ENCODE data around the gene ZNF571.

Gene ZNF571

GRCh38 chr19:37594304-37594981, at the start of gene ZNF571, which contains the start of gene ZNF540 (continued):
- TF ChIP-seq INSM2 (tag by site-specific recombination; IDR thresholded peaks at IDR 0.05): peak; percentile 90
- peak; percentile 89 for TF ChIP-seq ZNF843 (tag by site-specific recombination; IDR thresholded peaks at IDR 0.05)
- peak; percentile 74 for TF ChIP-seq ZBTB26 (tag by site-specific recombination; optimal IDR thresholded peaks at IDR 0.05)
- TF ChIP-seq ZNF639 (tag by site-specific recombination; IDR thresholded peaks at IDR 0.05): peak; percentile 98
- peak; percentile 60; the same call in 1 of the 2 replicates for TF ChIP-seq ZNF488 (tag by site-specific recombination; IDR thresholded peaks at IDR 0.05)
- peak; percentile 97 for TF ChIP-seq KLF7 (tag by site-specific recombination; IDR thresholded peaks at IDR 0.05; ENCODE audit: borderline replicate concordance)
- TF ChIP-seq ZNF776 (tag by site-specific recombination; IDR thresholded peaks at IDR 0.05; ENCODE audit: borderline replicate concordance): no peak
- TF ChIP-seq ZNF768 (tag by site-specific recombination; IDR thresholded peaks at IDR 0.05): peak; percentile 36; the same call in 1 of the 2 replicates
- peak; percentile 100 for TF ChIP-seq ZXDB (tag by site-specific recombination; IDR thresholded peaks at IDR 0.05)
- TF ChIP-seq ZBTB6 (tag by site-specific recombination; IDR thresholded peaks at IDR 0.05): peak; percentile 45; the same call in 1 of the 2 replicates
- 0 out of 2 replicates have a peak, but pooled peaks have one; percentile 6 for TF ChIP-seq ZNF560 (tag by site-specific recombination; IDR thresholded peaks at IDR 0.05; ENCODE audit: borderline replicate concordance)
- TF ChIP-seq ZSCAN5A (tag by site-specific recombination; IDR thresholded peaks at IDR 0.05): peak; percentile 97
- no peak for TF ChIP-seq ZNF529 (tag by site-specific recombination; IDR thresholded peaks at IDR 0.05; ENCODE audit: insufficient replicate concordance)
- no peak for TF ChIP-seq ZNF514 (tag by site-specific recombination; IDR thresholded peaks at IDR 0.05)
- peak; percentile 88 for TF ChIP-seq ZNF394 (tag by site-specific recombination; IDR thresholded peaks at IDR 0.05; ENCODE audit: borderline replicate concordance)
- TF ChIP-seq ZNF791 (tag by site-specific recombination; IDR thresholded peaks at IDR 0.05): no peak; the same call in 1 of the 2 replicates
- TF ChIP-seq ZBTB48 (tag by site-specific recombination; IDR thresholded peaks at IDR 0.05): peak; percentile 99; the same call in 1 of the 2 replicates
- peak; percentile 66 for TF ChIP-seq FEZF1 (tag by site-specific recombination; IDR thresholded peaks at IDR 0.05)
- peak; percentile 95 for TF ChIP-seq EGR2 (tag by site-specific recombination; IDR thresholded peaks at IDR 0.05; ENCODE audit: low read depth)
- TF ChIP-seq PRDM1 (tag by site-specific recombination; IDR thresholded peaks at IDR 0.05): no peak
- TF ChIP-seq ZNF707 (tag by site-specific recombination; IDR thresholded peaks at IDR 0.05): peak; percentile 41; the same call in 1 of the 2 replicates
- peak; percentile 93 for TF ChIP-seq ZNF558 (tag by site-specific recombination; IDR thresholded peaks at IDR 0.05)
- TF ChIP-seq KLF8 (tag by site-specific recombination; IDR thresholded peaks at IDR 0.05): peak; percentile 99
- TF ChIP-seq ZNF747 (tag by site-specific recombination; IDR thresholded peaks at IDR 0.05): 0 out of 2 replicates have a peak, but pooled peaks have one; percentile 49
- 0 out of 2 replicates have a peak, but pooled peaks have one; percentile 3 for TF ChIP-seq HOXA7 (CRISPR knock-in tag; IDR thresholded peaks at IDR 0.05; ENCODE audit: borderline replicate concordance)
- peak; percentile 82 for TF ChIP-seq ZSCAN30 (tag by site-specific recombination; IDR thresholded peaks at IDR 0.05)
- peak; percentile 97 for TF ChIP-seq ZNF660 (tag by site-specific recombination; IDR thresholded peaks at IDR 0.05)
- TF ChIP-seq ZNF664 (tag by site-specific recombination; IDR thresholded peaks at IDR 0.05): no peak; the same call in none of the 2 replicates
- no peak for TF ChIP-seq ZNF311 (tag by site-specific recombination; IDR thresholded peaks at IDR 0.05; ENCODE audit: borderline replicate concordance)
- 0 out of 2 replicates have a peak, but pooled peaks have one; percentile 7 for TF ChIP-seq SCRT1 (tag by site-specific recombination; IDR thresholded peaks at IDR 0.05; ENCODE audit: borderline replicate concordance)
- TF ChIP-seq ZNF555 (tag by site-specific recombination; conservative IDR thresholded peaks at IDR 0.05): 0 out of 2 replicates have a peak, but pooled peaks have one; percentile 3
- no peak for TF ChIP-seq ZNF677 (tag by site-specific recombination; IDR thresholded peaks at IDR 0.05)
- TF ChIP-seq ZNF626 (tag by site-specific recombination; IDR thresholded peaks at IDR 0.05): peak; percentile 96; the same call in 1 of the 2 replicates

Measured in HEK293 (cell line).